Measurements from ENCODE around the gene DLG2. TPM values are rescaled to one million over a fixed set of nuclear protein-coding genes. Genes with fewer than 3 reads are reported as not detected.

The DLG2 gene
- total RNA-seq, 1 donor from 2014 or later = 0.43 TPM

DNA sequence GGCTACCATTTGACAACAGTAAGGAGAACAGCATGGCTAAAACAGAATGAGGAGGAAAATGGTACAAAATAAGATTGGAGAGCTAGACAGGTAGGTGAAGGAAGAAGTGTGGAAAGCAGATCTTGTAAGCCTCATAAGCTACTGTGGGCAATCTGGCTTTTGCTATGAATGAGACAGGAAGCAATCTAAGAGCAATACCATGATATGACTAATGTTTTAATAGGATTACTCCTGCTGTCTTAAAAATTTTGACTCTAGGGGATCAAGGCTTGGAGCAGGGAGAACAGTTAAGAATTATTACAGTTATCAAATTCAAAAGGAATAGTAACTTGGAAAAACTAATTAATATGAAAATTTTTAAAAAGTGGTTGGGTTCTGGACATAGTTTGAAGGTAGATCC, 1174.9 kb downstream of the DLG2 start:
- intact Hi-C loops (cut with DNase I) = no loop called here
- no peaks in the 10 kb centered on the region for H3K36me3 ChIP-seq
- no peaks in the 10 kb centered on the region for H3K4me1 ChIP-seq
- DNase-seq (ENCODE audit: low spot score in 2 of 2) = no peak
- H3K9me3 ChIP-seq = no peaks in the 10 kb centered on the region
- TF ChIP-seq, protein P1, sequence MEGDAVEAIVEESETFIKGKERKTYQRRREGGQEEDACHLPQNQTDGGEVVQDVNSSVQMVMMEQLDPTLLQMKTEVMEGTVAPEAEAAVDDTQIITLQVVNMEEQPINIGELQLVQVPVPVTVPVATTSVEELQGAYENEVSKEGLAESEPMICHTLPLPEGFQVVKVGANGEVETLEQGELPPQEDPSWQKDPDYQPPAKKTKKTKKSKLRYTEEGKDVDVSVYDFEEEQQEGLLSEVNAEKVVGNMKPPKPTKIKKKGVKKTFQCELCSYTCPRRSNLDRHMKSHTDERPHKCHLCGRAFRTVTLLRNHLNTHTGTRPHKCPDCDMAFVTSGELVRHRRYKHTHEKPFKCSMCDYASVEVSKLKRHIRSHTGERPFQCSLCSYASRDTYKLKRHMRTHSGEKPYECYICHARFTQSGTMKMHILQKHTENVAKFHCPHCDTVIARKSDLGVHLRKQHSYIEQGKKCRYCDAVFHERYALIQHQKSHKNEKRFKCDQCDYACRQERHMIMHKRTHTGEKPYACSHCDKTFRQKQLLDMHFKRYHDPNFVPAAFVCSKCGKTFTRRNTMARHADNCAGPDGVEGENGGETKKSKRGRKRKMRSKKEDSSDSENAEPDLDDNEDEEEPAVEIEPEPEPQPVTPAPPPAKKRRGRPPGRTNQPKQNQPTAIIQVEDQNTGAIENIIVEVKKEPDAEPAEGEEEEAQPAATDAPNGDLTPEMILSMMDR (IDR thresholded peaks at IDR 0.05) = no peak
- no peak overlapping the region for H3K27ac ChIP-seq
- H3K27me3 ChIP-seq = no peaks in the 10 kb centered on the region
- no peak overlapping the region for H3K4me3 ChIP-seq

DNA sequence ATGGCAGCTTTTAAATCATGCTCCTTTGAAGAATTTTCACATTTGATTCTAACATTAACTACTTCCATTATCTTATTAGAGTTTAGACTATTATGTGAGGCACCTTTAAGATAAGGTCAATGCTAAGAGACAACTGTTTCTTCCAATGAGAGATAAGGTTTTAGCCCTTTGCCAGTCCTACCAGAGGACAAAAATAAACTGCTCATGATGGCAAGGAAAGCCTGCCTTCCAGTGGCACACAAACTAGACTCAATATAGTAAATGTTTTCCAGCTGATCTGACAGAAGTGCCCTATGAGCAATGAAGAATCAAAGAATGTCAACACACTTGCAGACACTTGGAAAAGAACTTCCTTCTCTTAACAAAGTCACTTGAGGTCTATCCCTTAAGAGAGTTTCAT, 1188.6 kb downstream of the DLG2 start:
- Histone ChIP-seq H3K4me1 (no peaks in the 10 kb centered on the region), H3K27ac (no peak overlapping the region), H3K9me3 (peaks cover 0 to 7% of the 10 kb centered on the region in 2 donors), H3K4me3 (no peak overlapping the region), H3K36me3 (no peaks in the 10 kb centered on the region), H3K27me3 (no peaks in the 10 kb centered on the region)
- no peak for DNase-seq (ENCODE audit: low spot score in 2 of 2)
- intact Hi-C loops (cut with DNase I) = no loop called here
- TF ChIP-seq, protein P1 (IDR thresholded peaks at IDR 0.05) = no peak

DNA sequence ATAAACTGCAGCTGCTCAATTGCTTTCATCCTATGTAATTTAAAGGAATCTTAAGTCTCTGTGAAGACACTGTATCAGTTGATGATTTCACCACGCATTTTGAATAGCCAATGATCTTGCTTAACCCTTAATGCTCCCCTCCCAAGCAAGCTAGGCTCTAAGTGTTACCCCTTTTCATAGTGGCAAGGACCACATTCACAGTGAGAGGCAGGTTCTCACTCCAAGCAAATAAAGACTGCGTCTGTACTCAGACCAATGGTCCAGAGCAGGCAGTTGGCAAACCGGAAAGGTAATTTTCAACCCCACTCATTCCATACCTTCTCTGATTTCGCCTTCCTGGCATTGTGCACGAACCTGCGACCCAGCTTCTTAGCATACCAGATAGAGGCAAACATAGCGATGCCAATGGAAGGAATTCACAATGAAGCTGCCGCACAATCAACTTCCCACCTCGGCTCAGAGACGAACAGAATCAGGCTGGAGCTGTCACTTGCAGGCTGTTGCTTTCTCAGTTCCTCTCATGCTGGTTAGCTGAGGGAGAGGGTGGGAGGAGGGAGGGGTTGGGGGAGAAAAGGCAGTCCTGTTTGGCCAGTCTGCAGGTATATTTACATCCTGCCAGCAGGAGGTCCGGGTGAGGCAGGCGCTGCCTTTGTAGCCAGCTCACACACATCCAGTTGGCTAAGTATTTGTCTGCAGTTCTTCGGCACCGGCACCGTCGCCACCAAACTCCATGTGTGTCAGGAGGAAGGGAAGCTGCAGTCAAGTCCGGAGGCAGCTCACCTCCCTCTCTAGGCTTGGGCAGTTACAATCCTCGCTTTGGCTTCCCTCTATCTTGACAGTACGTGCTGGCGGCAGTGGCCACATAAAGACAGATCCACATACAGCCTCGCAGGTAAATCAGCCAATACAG, 1189.8 kb downstream of the DLG2 start:
- Histone ChIP-seq H3K4me1 (no peaks in the 10 kb centered on the region), H3K9me3 (peaks cover 0 to 7% of the 10 kb centered on the region in 2 donors), H3K4me3 (no peak overlapping the region), H3K27me3 (no peaks in the 10 kb centered on the region), H3K27ac (no peak overlapping the region), H3K36me3 (no peaks in the 10 kb centered on the region)
- intact Hi-C loops (cut with DNase I) = no loop called here
- no peak for DNase-seq (ENCODE audit: low spot score in 2 of 2)
- TF ChIP-seq, protein P1 (IDR thresholded peaks at IDR 0.05) = no peak

DNA sequence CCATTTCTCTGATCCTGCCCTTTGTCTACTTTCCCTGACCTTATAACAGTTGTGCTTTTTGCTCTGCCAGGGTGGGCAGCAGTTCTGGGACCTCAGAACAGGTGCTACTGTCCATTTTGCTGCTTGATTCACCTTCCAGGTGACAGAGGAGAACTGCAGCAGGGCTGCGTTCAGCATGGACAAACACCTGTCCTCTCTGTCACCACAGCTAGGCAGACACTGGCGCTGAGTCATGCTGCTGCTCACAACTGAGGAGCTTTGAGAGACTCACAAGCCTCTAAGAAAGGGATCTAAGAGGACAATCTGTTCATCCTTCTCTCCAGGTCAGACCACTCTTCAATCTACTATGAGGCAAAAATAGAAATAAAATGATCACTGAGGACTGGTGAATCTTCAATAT, 1196.5 kb downstream of the DLG2 start:
- intact Hi-C loops (cut with DNase I) = no loop called here
- no peaks in the 10 kb centered on the region for H3K4me1 ChIP-seq
- no peak for DNase-seq (ENCODE audit: low spot score in 2 of 2)
- H3K27me3 ChIP-seq = no peaks in the 10 kb centered on the region
- no peak overlapping the region for H3K27ac ChIP-seq
- no peaks in the 10 kb centered on the region for H3K9me3 ChIP-seq
- no peak overlapping the region for H3K4me3 ChIP-seq
- H3K36me3 ChIP-seq = no peaks in the 10 kb centered on the region
- TF ChIP-seq, protein P1 (IDR thresholded peaks at IDR 0.05) = no peak

DNA sequence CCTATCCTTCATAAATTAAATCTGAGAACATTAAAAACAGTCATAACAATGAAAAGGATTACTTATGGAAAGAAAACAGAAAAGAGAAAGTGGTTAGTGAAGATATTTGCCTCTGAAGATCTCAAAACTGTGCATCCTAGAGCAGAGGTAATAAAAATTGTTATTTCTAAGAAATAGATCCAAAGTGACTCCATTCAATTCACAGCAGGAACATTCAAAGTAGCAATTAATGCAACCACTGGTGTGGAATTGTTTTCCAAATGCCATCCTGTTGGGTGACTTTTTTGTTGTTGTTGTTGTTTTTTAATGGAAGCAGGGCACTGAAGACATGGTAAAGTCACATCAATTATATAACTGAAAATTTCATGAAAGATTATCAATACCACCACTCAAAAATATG, 1201.5 kb downstream of the DLG2 start:
- intact Hi-C loops (cut with DNase I) = no loop called here
- H3K4me1 ChIP-seq = no peaks in the 10 kb centered on the region
- TF ChIP-seq, protein P1 (IDR thresholded peaks at IDR 0.05) = no peak

More for the DNA sequence above, 1201.5 kb downstream of the DLG2 start:
- no peaks in the 10 kb centered on the region for H3K36me3 ChIP-seq
- H3K27me3 ChIP-seq = no peaks in the 10 kb centered on the region
- no peak overlapping the region for H3K27ac ChIP-seq
- no peak for DNase-seq (ENCODE audit: low spot score in 2 of 2)
- no peaks in the 10 kb centered on the region for H3K9me3 ChIP-seq
- H3K4me3 ChIP-seq = no peak overlapping the region
